Lower leg skin (tissue), 4 donors: Measurements from ENCODE around the gene ZFP36. TPM values are rescaled to one million over a fixed set of nuclear protein-coding genes. Genes with fewer than 3 reads are reported as not detected.

Source experiments
- DNase-seq, 2 donors: peaks; one replicate each; pipeline ENCODE4 v3.0.0-alpha.2; 2019; ENCODE audit warnings: low spot score in 2 of 2
- H3K4me3 ChIP-seq: fragments of 200-600 bp; sonication (generic); 2 replicates; pipeline ENCODE4 v1.5.1; 2017; ENCODE audit warnings: mild to moderate bottlenecking, low read depth; ENCODE audit not compliant: poor library complexity, severe bottlenecking
- POLR2A ChIP-seq, 2 donors: fragments of 450-650 bp; IDR thresholded peaks; one replicate each; pipeline ENCODE4 v1.6.1; 2016 to 2017; ENCODE audit warnings: antibody characterized with exemption in 2 of 2, mild to moderate bottlenecking in 1 of 2, moderate library complexity in 1 of 2
- WGBS, 2 donors: methylation state at CpG; one replicate each; pipeline ENCODE4 v1.1.5; 2018; 5-methylcytosine and 5-hydroxymethylcytosine counted together
- intact Hi-C: fragments of 100-400 bp; cut with DNase I; formaldehyde crosslinking; loops from one replicate; pipeline ENCODE4 v1.15.0; 2023; ENCODE audit warnings: low total_unique reads
- total RNA-seq, 4 donors: library from RNA; depleted of rRNA; stranded (reverse); fragments of >200 nt; gene quantifications; one replicate each; pipeline ENCODE4 v1.1.0, GENCODE V29; 2016
- TF ChIP-seq, protein P1 (sequence below), 3 donors: fragments of 450-650 bp; IDR thresholded peaks; one replicate each; pipeline ENCODE4 v1.5.1; 2016; ENCODE audit warnings: antibody characterized with exemption in 3 of 3, mild to moderate bottlenecking in 3 of 3, moderate library complexity in 2 of 3

Gene ZFP36
- total RNA-seq, 4 donors from 2014 or later = 170 to 536 (median 280) TPM

DNA sequence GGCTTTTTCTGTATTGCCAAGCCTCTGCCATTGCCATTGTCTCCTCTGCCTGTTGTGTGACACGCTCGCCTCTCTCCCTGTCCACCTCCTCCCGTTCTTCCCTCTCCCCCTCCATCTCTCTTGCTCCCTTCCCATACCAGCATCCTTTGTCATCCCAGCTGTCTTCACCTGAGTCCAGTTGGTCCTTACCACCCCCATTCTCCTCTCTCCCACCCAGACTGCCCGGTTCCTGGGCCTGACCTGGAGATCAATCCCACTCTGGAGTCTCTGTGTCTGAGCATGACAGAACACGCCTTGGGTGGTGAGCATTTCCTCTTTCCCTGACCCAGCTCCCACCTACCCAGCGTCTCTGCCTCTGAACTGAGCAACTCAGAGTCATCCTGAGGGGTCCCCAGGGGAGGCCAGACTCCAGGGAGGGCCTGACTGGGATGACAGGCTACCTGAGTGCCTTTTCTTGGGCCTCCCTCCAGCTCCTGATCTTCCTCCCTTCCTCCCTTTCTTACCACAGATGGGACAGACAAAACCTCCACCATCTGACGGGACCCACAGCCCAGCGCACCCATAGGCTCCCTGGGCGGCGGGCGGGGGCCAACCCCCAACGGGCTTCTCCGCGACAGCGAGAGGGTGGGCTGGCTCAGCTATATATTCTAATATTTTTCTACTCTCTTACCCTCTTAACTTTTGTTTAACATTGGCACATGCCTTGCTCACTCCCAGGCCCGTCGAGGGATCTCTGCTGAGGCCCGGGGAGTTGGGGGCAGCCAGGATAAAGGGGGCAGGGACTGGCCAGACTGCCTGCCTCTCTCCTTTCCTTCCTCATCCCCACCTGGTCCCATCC, 23.4 kb upstream of the ZFP36 start:
- TF ChIP-seq, protein P1, sequence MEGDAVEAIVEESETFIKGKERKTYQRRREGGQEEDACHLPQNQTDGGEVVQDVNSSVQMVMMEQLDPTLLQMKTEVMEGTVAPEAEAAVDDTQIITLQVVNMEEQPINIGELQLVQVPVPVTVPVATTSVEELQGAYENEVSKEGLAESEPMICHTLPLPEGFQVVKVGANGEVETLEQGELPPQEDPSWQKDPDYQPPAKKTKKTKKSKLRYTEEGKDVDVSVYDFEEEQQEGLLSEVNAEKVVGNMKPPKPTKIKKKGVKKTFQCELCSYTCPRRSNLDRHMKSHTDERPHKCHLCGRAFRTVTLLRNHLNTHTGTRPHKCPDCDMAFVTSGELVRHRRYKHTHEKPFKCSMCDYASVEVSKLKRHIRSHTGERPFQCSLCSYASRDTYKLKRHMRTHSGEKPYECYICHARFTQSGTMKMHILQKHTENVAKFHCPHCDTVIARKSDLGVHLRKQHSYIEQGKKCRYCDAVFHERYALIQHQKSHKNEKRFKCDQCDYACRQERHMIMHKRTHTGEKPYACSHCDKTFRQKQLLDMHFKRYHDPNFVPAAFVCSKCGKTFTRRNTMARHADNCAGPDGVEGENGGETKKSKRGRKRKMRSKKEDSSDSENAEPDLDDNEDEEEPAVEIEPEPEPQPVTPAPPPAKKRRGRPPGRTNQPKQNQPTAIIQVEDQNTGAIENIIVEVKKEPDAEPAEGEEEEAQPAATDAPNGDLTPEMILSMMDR (IDR thresholded peaks at IDR 0.05) = no peak
- no peak for TF ChIP-seq POLR2A (IDR thresholded peaks at IDR 0.05)
- H3K4me3 ChIP-seq = no peak overlapping the region
- 86% methylated on average over 18 of the region's 18 CpGs for WGBS, 2 donors
- DNase-seq = no peak
- intact Hi-C loops = no loop called here

DNA sequence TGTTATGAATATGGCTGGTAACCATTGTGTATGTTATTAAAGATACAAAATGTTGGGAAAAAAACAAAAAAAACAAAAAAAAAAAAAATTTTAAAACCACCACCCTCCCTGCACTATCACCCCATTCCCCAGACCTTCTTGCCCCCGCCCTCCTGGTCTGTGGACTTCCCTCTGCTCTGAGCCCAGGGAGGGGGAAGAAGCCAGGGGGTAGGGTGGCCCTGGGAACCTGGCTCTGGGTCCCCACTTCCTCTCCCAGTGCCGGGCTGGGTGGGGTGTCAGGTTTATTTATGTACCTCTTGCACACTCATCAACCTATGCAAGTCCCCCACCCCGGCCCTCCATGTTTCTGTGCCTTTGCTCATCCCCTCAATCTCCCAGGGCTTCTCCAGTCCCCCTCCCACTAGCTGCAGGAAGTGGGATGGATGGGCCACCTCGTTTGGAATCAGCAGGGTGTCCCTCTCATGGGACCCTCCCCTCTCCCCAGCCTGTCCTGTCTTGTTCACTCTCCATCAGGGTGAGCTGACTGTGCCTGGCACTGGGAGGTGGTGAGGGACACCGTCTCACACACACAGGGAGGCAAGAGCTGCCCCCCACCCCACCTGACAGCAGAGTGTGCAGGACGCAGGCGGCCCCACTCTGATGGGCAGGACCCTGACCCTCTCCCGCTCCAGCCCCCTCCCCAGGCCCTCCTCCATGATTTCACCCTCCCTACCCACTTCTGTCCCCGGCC, 21.6 kb upstream of the ZFP36 start:
- 67% methylated on average over 9 of the region's 9 CpGs for WGBS, 2 donors
- DNase-seq = no peak
- intact Hi-C loops = no loop called here

DNA sequence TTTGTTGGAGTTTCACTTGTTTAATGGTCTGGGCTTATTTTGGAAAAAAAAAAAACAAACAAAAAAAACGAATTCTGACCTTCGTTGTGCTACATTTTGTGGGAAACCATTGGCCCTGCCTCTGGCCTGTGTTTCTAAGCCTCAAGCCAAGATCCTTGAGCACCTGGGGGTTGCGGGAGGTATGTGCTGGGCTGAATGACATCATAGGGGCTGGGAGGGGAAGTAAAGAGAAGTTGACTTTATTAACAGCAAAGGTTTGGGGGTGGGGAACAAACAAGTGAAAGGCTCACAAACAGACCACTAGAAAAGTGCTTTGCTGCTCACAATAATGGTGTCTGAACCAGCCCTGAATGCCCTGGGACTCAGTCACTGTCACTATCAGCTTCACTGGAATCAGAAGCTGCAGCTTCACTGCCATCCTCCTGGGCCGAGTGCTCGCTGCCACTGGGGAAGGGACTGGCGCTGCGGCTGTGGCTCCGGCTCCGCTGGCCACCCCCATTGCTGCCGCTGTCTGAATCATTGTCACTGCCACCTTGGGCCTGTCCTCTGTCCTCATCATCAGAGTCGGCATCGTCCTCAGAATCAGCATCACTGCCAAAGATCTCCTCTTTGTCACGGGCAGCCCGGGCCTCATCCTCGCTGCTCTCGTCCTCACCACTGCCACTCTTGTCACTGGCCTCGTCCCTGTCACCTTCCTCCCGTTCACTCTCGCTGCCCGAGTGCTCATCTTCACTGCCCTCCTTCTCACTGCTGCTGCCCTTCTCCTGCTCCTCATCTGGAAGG, 20.8 kb upstream of the ZFP36 start:
- no peak overlapping the region for H3K4me3 ChIP-seq
- TF ChIP-seq, protein P1 (IDR thresholded peaks at IDR 0.05) = no peak
- TF ChIP-seq POLR2A (IDR thresholded peaks at IDR 0.05) = no peak
- DNase-seq = peak in 1 of 2 donors; percentile 83
- intact Hi-C loops = no loop called here
- 78 to 81% methylated on average over 20 of the region's 20 CpGs for WGBS, 2 donors

More for the DNA sequence above, 21.6 kb upstream of the ZFP36 start:
- no peak for TF ChIP-seq POLR2A (IDR thresholded peaks at IDR 0.05)
- TF ChIP-seq, protein P1 (IDR thresholded peaks at IDR 0.05) = no peak
- H3K4me3 ChIP-seq = no peak overlapping the region

DNA sequence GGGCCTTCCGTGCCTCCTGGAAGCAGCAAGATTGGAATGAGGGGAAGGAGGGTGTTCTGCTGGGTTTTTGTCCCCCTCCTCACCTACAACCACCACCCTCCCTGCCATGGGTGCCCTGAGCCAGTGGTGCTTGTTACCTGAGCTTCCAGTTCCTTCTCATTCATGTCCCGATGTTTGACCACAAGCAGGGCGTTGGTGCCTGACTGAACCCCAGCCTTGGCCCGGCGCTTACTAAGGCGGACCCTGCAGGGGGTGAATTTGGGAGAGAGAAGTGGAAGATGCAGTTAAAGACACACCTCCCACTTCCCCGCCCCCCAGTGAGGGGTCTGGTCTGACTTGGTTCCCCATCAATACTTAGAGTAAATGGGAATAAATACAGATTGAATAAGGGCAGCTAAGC, 20.1 kb upstream of the ZFP36 start:
- no peak overlapping the region for H3K4me3 ChIP-seq
- TF ChIP-seq POLR2A (IDR thresholded peaks at IDR 0.05) = no peak
- TF ChIP-seq, protein P1 (IDR thresholded peaks at IDR 0.05) = no peak
- 76 to 83% methylated on average over 7 of the region's 7 CpGs for WGBS, 2 donors
- peak in 1 of 2 donors; percentile 79 for DNase-seq
- intact Hi-C loops = no loop called here

DNA sequence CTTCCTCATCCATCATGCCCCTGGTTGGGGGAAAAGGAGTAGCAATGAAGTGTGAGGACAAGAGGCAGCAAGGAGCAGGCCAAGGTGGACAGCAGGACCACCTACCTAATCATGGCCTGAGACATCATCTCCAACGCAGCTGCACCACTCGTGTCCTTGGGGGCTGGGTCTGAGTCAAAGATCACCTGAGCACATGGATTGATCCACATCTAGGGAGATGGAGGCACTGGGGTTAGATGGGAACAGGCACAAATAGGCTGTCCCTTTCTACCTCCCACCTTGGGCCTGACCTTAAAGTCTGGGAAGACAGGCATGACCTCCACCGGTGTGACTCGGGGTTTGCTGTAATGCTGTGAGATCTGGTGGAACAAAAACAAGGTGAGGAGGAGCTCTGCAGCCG, 18.0 kb upstream of the ZFP36 start:
- TF ChIP-seq, protein P1 (IDR thresholded peaks at IDR 0.05) = no peak
- no peak for TF ChIP-seq POLR2A (IDR thresholded peaks at IDR 0.05)
- no peak for DNase-seq
- H3K4me3 ChIP-seq = no peak overlapping the region
- intact Hi-C loops = no loop called here
- 79 to 86% methylated on average over 5 of the region's 5 CpGs for WGBS, 2 donors
